Upper lobe of right lung (tissue), 1 donor: ENCODE data around the gene MAML2. TPM values are rescaled to one million over a fixed set of nuclear protein-coding genes. Genes with fewer than 3 reads are reported as not detected.

Experiments
- ATAC-seq: fragments of 200-7000 bp; cut with Tn5 transposase; one replicate; pipeline ENCODE4 v1.9.1; 2020; ENCODE audit warnings: mild to moderate bottlenecking, moderate library complexity
- DNase-seq: peaks from one replicate; pipeline ENCODE4 v3.0.0-alpha.2; 2020
- H3K27ac ChIP-seq: fragments of 200-600 bp; one replicate; pipeline ENCODE4 v1.8.0; 2022
- H3K27me3 ChIP-seq: fragments of 200-600 bp; one replicate; pipeline ENCODE4 v1.8.0; 2022; ENCODE audit warnings: mild to moderate bottlenecking
- H3K36me3 ChIP-seq: fragments of 200-600 bp; one replicate; pipeline ENCODE4 v1.8.0; 2022
- H3K4me1 ChIP-seq: fragments of 200-600 bp; one replicate; pipeline ENCODE4 v1.8.0; 2022
- H3K4me3 ChIP-seq: fragments of 200-600 bp; one replicate; pipeline ENCODE4 v1.8.0; 2022; ENCODE audit warnings: mild to moderate bottlenecking
- H3K9me3 ChIP-seq: fragments of 200-600 bp; one replicate; pipeline ENCODE4 v1.8.0; 2022
- CTCF ChIP-seq: fragments of 200-600 bp; IDR thresholded peaks from one replicate; pipeline ENCODE4 v1.8.0; 2022; ENCODE audit warnings: antibody characterized with exemption
- intact Hi-C: fragments of 100-400 bp; cut with DNase I; formaldehyde crosslinking; loops from one replicate; pipeline ENCODE4 v1.11.0; 2022
- total RNA-seq: library from RNA; stranded (reverse); fragmentation: NEBNext Ultra II Directional; extraction: Animal tissue kit (Norgen Biotek cat#: 25700); gene quantifications from one replicate; pipeline ENCODE4 v1.2.1, GENCODE V29; 2021
- donor health status: DM: no; HTN: yes; CAD: no; lungs with severe emphysema.

MAML2 gene
- total RNA-seq, 1 donor from 2014 or later, result 27.5 TPM

DNA sequence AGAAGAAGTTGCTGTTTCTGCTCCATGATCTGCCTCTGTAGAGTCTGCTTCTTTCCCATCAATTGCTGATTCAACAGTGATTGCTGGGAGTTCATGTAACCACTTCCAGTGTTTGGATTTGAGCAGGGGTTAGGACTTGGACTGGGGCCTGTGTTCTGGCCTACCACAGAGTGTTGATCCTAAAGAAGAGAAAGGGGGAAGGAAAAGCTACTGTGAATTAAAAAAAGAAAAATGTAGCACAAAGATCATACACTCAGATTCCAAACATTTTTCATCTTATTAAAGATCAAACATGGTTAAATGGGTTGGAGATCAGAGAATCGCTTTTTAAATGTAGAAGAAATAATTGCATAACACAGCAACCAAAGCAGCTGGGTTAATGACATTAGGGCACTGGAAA, 351.4 kb downstream of the MAML2 start:
- no peaks in the 10 kb centered on the region for H3K27me3 ChIP-seq
- H3K27ac ChIP-seq, result peak overlapping the region; percentile 45
- ATAC-seq (peak; percentile 48), DNase-seq (no peak)
- H3K36me3 ChIP-seq, result no peaks in the 10 kb centered on the region
- H3K4me3 ChIP-seq, result no peak overlapping the region
- intact Hi-C loops, result no loop called here
- H3K4me1 ChIP-seq, result peaks cover 23% of the 10 kb centered on the region
- H3K9me3 ChIP-seq, result no peaks in the 10 kb centered on the region
- no peak for TF ChIP-seq CTCF

- H3K36me3 ChIP-seq, result no peaks in the 10 kb centered on the region
- no peaks in the 10 kb centered on the region for H3K9me3 ChIP-seq
- no peak overlapping the region for H3K4me3 ChIP-seq
- H3K27ac ChIP-seq, result peak overlapping the region; percentile 45
- ATAC-seq (peak; percentile 83), DNase-seq (no peak)
- H3K4me1 ChIP-seq, result peaks cover 23% of the 10 kb centered on the region
- no peaks in the 10 kb centered on the region for H3K27me3 ChIP-seq
- no peak for TF ChIP-seq CTCF
- intact Hi-C loops, result no loop called here
These were observed 351.9 kb downstream of the MAML2 start for GRCh38 chr11:95991101-95991500.

DNA sequence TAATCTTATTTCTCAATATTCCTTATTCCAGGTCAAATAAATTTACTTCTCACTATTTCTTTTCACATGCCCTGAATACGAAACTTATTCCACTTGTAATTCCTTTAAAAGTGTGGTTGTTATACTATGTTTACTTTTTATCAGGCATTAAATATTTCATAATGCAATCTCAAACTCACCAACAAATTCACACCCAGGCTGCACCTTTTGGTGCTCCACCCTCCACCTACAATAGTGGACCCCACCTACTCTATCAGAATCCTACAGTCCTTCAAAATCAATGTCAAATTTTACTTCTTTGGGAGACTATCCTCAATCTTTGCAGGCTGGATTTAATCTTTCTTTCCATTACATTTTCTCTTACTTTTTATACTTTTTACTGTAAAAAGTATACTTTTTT, 353.2 kb downstream of the MAML2 start:
- Histone ChIP-seq H3K4me3 (no peak overlapping the region), H3K36me3 (peaks cover 3% of the 10 kb centered on the region), H3K27ac (no peak overlapping the region), H3K27me3 (no peaks in the 10 kb centered on the region), H3K4me1 (peaks cover 23% of the 10 kb centered on the region), H3K9me3 (no peaks in the 10 kb centered on the region)
- no peak for TF ChIP-seq CTCF
- DNase-seq (no peak), ATAC-seq (no peak)
- intact Hi-C loops, result no loop called here

DNA sequence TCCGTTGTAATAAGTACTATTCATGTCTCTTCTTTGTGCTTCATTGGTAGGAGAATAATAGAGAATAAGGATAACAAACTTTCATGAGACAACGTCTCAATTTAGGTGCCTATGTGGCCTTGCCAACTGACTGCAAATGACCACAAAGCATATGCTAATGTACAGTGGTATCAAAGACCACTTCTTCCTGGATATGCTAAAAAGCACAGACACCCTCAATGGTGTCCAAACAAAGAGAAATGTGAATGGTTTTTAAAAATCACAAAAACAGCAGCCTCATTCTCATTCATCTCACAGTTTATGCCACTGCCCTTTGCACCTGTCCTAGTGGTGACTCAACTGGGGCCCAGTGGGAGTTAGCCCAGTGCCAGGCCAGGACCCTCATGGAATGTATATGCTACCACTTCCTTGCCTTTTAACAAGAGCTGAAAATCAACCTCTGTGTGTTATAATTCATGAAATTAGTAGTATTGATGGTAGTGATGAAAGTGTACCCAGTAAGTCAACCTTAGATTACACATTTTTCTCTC, 353.9 kb downstream of the MAML2 start:
- Histone ChIP-seq H3K27ac (no peak overlapping the region), H3K36me3 (peaks cover 8% of the 10 kb centered on the region), H3K4me1 (peaks cover 23% of the 10 kb centered on the region), H3K4me3 (no peak overlapping the region), H3K9me3 (no peaks in the 10 kb centered on the region), H3K27me3 (no peaks in the 10 kb centered on the region)
- DNase-seq, result no peak
- ATAC-seq, result no peak
- TF ChIP-seq CTCF, result no peak
- intact Hi-C loops, result no loop called here

GRCh38 chr11:95985174-95985808, 357.7 kb downstream of the MAML2 start:
- Histone ChIP-seq H3K36me3 (peaks cover 36% of the 10 kb centered on the region), H3K9me3 (no peaks in the 10 kb centered on the region), H3K4me3 (no peak overlapping the region), H3K27ac (no peak overlapping the region), H3K27me3 (no peaks in the 10 kb centered on the region), H3K4me1 (peaks cover 2% of the 10 kb centered on the region)
- TF ChIP-seq CTCF, result no peak
- DNase-seq, result no peak
- intact Hi-C loops, result no loop called here
- no peak for ATAC-seq
